ENCODE data around the gene EDAR.

EDAR gene

DNA sequence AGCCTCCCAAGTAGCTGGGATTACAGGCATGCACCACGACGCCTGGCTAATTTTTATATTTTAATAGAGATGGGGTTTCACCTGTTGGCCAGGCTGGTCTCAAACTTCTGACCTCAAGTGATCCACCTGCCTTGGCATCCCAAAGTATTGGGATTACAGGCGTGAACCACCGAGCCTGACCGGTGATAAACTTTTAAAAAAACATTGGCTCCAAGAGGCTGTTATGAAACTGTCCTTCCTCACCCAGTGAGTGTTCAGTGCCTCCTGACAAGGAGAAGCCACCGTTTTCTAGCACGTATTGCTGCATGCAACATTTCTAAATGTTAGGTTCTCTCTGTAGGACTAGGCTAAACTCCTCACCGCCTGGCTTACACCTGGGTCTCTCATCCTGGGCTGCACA is 63.3 kb downstream of the EDAR start:
- in situ Hi-C loops (cut with MboI; ENCODE audit: low sequenced_read_pairs, unreplicated experiment) = no loop called here
- no peak for DNase-seq (ENCODE audit: low spot score)
- TF ChIP-seq, protein P1, sequence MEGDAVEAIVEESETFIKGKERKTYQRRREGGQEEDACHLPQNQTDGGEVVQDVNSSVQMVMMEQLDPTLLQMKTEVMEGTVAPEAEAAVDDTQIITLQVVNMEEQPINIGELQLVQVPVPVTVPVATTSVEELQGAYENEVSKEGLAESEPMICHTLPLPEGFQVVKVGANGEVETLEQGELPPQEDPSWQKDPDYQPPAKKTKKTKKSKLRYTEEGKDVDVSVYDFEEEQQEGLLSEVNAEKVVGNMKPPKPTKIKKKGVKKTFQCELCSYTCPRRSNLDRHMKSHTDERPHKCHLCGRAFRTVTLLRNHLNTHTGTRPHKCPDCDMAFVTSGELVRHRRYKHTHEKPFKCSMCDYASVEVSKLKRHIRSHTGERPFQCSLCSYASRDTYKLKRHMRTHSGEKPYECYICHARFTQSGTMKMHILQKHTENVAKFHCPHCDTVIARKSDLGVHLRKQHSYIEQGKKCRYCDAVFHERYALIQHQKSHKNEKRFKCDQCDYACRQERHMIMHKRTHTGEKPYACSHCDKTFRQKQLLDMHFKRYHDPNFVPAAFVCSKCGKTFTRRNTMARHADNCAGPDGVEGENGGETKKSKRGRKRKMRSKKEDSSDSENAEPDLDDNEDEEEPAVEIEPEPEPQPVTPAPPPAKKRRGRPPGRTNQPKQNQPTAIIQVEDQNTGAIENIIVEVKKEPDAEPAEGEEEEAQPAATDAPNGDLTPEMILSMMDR (IDR thresholded peaks at IDR 0.05; ENCODE audit: borderline replicate concordance, control extremely low read depth, extremely low read depth, insufficient read depth, missing control alignments) = no peak

DNA sequence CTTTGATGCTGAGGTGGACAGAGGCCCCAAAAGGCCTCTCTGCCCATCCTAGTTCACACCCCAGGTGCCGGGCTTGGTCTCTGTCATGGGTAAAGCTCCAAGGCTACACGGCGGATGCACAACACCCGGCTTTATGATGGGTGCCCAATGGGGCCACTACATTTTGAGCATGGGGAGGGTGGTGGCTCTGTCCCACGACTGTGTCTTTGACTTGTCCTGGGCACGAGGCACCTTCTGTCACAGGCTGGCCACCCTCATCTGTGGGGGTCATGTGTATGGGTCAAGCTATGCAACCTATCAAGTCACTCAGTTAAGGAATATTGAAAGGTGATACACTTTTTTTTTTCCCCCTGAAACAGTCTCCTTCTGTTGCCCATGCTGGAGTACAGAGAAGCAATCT is 63.7 kb downstream of the EDAR start:
- in situ Hi-C loops (cut with MboI; ENCODE audit: low sequenced_read_pairs, unreplicated experiment) = no loop called here
- TF ChIP-seq, protein P1 (IDR thresholded peaks at IDR 0.05; ENCODE audit: borderline replicate concordance, control extremely low read depth, extremely low read depth, insufficient read depth, missing control alignments) = no peak
- DNase-seq (ENCODE audit: low spot score) = no peak

DNA sequence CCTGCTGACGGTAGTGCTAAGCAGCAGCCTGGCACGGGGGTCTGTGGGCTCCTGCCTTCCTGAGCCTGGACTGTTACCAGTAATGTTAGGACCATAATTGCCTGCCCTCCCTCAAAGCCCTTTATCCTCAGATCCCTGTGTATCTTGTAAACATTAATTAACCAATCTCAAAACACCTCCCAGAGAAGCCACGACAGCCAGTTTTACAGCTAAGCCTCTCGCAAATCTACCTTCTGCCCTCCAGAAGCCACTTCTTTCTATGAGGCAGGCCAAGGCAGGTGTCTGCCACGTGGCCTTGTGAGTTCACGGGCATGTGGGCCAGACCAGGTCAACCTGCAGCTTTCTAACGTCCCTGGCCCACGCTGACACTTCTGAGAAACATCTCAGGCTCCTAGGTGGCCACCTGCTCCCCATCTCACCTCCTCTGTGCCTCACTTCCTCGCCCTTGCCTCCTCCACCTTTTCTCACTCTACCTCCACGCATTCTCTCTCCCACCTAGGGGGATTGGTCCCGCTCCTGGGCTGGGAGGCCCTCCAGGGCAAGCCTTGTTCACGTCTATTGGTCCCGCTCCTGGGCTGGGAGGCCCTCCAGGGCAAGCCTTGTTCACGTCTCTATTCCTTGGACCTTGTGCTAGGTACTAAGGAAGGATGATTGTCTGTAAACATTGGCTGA is 64.3 kb downstream of the EDAR start:
- in situ Hi-C loops (cut with MboI; ENCODE audit: low sequenced_read_pairs, unreplicated experiment) = no loop called here
- DNase-seq (ENCODE audit: low spot score) = no peak
- TF ChIP-seq, protein P1 (IDR thresholded peaks at IDR 0.05; ENCODE audit: borderline replicate concordance, control extremely low read depth, extremely low read depth, insufficient read depth, missing control alignments) = no peak

DNA sequence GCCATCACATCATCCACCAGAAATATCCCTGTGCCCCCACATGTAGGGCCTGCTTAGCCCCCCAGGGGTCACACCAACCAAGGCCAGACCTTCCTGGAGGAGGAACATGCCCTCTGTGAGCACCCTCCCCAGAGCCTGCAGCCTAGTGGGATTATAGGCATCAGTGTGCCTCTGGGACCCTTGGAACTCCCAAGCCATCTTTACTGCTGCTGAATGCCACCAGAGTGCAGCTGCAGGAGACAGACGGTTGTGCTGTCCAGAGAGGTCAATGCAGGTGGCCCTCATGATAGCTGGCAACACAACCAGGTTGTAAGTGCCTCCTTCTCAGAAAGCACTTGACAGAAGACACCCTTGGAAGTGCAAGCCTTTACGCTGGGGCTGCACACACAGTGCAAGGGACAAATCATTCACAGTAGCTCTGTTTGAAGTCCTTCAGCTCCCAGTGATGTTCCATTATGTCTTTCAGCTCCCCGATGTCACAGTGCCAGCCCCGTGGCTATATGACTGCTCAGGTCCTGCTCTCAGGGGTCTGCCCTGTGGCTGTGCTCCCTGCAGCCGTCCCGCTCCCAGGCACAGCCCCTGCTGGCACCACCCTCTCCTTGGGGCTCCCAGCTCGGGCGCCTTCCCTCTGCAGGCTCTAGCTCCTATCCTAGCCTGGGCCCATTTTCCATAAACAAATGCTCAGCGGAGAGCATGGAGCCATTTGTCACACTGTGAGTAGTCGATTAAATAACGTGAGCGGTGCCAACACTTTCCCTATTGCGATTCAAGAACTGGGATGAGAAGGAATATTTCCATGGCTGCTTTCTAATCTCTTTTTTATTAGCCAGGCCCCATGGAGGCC is 65.1 kb downstream of the EDAR start:
- in situ Hi-C loops (cut with MboI; ENCODE audit: low sequenced_read_pairs, unreplicated experiment) = no loop called here
- TF ChIP-seq, protein P1 (IDR thresholded peaks at IDR 0.05; ENCODE audit: borderline replicate concordance, control extremely low read depth, extremely low read depth, insufficient read depth, missing control alignments) = no peak
- no peak for DNase-seq (ENCODE audit: low spot score)

DNA sequence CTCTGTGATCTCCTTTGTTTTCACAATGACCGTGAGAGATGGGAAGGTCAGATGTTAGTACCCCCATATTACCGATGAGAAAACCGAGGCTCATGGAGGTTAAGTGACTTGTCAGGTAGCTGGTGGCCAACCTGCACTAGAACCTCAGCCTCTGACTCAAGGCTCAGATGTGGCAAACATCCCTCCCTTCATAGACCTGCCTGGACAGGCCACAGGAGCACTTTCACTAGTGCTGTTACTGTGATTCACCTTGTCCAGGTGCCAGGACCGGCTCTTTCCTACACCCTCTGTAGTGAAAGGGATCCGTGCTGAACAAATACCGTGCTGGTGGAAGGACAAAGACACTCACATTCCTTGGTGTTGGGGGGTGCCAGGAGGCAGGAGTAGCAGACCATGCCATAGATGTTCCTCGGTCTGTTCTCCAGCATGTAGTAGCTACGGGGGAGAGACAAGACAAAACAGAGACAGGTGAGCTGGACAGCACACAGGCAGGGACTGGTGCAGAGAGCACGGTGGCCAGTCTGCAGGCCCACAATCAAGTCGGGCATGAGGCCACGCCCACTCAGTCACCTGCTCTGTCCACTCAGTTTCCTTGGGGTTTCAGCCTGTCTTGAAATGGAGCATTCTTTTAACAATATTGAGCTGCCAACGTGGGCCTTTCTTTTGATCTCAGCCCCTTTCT is 65.9 kb downstream of the EDAR start:
- in situ Hi-C loops (cut with MboI; ENCODE audit: low sequenced_read_pairs, unreplicated experiment) = no loop called here
- no peak for DNase-seq (ENCODE audit: low spot score)
- TF ChIP-seq, protein P1 (IDR thresholded peaks at IDR 0.05; ENCODE audit: borderline replicate concordance, control extremely low read depth, extremely low read depth, insufficient read depth, missing control alignments) = no peak

DNA sequence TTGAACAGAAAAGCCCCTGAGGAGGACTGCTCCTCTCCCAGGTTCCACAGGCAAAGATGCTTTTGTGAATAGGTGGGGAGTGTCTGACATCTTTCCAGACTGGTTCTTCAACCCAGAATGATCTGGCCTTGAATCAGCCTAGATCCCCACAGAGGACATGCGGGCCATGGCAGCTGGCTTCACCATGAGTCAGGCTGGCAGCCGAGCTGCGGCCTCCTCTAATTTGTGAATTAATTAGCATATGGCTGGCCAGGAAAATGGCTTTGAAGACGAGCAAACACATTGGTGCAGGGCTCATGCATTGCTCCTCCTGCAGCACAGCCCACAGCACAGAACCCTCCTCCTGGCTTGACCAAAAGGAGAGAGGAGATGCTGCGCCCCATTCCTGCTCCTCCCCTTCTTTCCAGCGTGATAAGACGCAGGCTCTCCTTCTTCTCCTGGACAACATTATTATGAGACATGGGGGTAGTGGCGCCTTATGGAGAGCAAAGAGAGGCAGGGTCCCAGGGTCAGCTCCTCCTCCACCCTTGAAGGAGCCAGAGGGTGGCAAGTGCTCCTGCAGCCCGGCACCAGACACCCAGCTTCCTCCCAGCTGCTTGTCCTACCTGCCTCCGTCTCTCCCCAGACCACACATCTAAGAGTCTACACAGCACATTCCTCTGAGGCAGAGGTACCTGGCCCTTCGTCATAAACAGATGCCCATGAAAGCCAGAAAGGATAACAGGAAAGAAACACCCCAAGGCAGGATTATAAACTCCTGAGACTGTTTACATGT is 66.7 kb downstream of the EDAR start:
- in situ Hi-C loops (cut with MboI; ENCODE audit: low sequenced_read_pairs, unreplicated experiment) = no loop called here
- TF ChIP-seq, protein P1 (IDR thresholded peaks at IDR 0.05; ENCODE audit: borderline replicate concordance, control extremely low read depth, extremely low read depth, insufficient read depth, missing control alignments) = no peak
- DNase-seq (ENCODE audit: low spot score) = no peak

Measured in GM13976 (cell line).